GM21526 (cell line): ENCODE measurements around the gene SNX22.

Source experiments
- ATAC-seq: cut with Tn5 transposase; IDR thresholded peaks from one replicate; pipeline ENCODE4 v1.9.1; 2021; ENCODE audit warnings: moderate library complexity; ENCODE audit not compliant: unreplicated experiment, low FRiP score

SNX22 gene

GRCh38 chr15:64133623-64134344 is 17.7 kb upstream of the SNX22 start:
- no peak for ATAC-seq

- ATAC-seq: no peak
Measured at GRCh38 chr15:64134345-64134829, 17.1 kb upstream of the SNX22 start.

GRCh38 chr15:64136347-64136746 is 15.2 kb upstream of the SNX22 start:
- no peak for ATAC-seq

GRCh38 chr15:64137226-64137833 is 14.2 kb upstream of the SNX22 start:
- no peak for ATAC-seq

GRCh38 chr15:64138331-64138941 is 13.1 kb upstream of the SNX22 start:
- no peak for ATAC-seq

GRCh38 chr15:64141798-64142512 is 9.6 kb upstream of the SNX22 start:
- no peak for ATAC-seq

- no peak for ATAC-seq
Measured at GRCh38 chr15:64143276-64143675, 8.3 kb upstream of the SNX22 start.

GRCh38 chr15:64144192-64144564 is 7.4 kb upstream of the SNX22 start:
- ATAC-seq: no peak

GRCh38 chr15:64144565-64145281 is 6.8 kb upstream of the SNX22 start:
- ATAC-seq: no peak

GRCh38 chr15:64146041-64146440 is 5.5 kb upstream of the SNX22 start:
- ATAC-seq: no peak

GRCh38 chr15:64146520-64146884 is 5.0 kb upstream of the SNX22 start:
- no peak for ATAC-seq

GRCh38 chr15:64146885-64147681 is 4.4 kb upstream of the SNX22 start:
- ATAC-seq: no peak

GRCh38 chr15:64148168-64148567 is 3.4 kb upstream of the SNX22 start:
- no peak for ATAC-seq

GRCh38 chr15:64148581-64148980 is 3.0 kb upstream of the SNX22 start:
- no peak for ATAC-seq

- ATAC-seq: no peak
Measured at GRCh38 chr15:64149424-64149823, 2.1 kb upstream of the SNX22 start.

GRCh38 chr15:64149893-64150578 is 1.5 kb upstream of the SNX22 start:
- no peak for ATAC-seq

GRCh38 chr15:64152507-64153387 is 1.2 kb downstream of the SNX22 start:
- ATAC-seq: peak; percentile 2
